IPS-18a (cell line): ENCODE measurements around the gene SLC12A6.

Experiments used
- H3K27ac ChIP-seq: one replicate; pipeline ENCODE4 v1.5.1; 2013; ENCODE audit warnings: low read length
- H3K27me3 ChIP-seq: one replicate; pipeline ENCODE4 v1.6.1; 2013; ENCODE audit warnings: mild to moderate bottlenecking, low read length; ENCODE audit not compliant: control insufficient read depth, insufficient read depth
- H3K36me3 ChIP-seq: one replicate; pipeline ENCODE4 v1.6.1; 2013; ENCODE audit warnings: low read depth, low read length; ENCODE audit not compliant: control insufficient read depth
- H3K4me1 ChIP-seq: one replicate; pipeline ENCODE4 v1.6.1; 2013; ENCODE audit warnings: low read depth, low read length; ENCODE audit not compliant: control insufficient read depth
- H3K4me3 ChIP-seq: one replicate; pipeline ENCODE4 v1.5.1; 2013; ENCODE audit warnings: low read length
- H3K9ac ChIP-seq: one replicate; pipeline ENCODE4 v1.6.1; 2013; ENCODE audit warnings: mild to moderate bottlenecking, low read length, moderate library complexity
- H3K9me3 ChIP-seq: one replicate; pipeline ENCODE4 v1.6.1; 2013; ENCODE audit warnings: low read depth, low read length; ENCODE audit not compliant: control insufficient read depth

SLC12A6 gene

GRCh38 chr15:34366271-34367065 lies 28.9 kb upstream of the SLC12A6 start:
- H3K27ac ChIP-seq = no peak overlapping the region

DNA sequence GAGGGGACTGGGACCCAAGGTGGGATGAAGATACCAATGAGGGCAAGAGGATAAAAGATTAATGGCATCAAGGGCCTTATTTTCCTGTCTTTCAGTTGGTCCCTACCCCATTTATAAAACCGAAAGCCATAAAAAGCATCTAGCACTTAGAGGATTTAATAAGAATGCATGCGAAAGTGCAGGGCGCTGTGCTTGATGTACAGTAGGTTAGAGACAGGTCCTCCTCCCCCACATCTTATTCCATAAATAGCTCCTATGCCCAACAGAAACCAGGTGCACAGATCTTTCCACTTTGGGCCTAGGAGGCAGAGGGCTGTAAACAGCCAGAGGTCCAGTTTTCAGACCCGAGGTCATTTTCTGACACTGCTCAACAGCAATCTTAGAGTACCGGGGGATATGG lies 28.3 kb upstream of the SLC12A6 start:
- Histone ChIP-seq H3K36me3 (peaks cover 16% of the 10 kb centered on the region), H3K9ac (peak overlapping the region; percentile 61), H3K27me3 (no peaks in the 10 kb centered on the region), H3K27ac (no peak overlapping the region), H3K4me1 (peaks cover 7% of the 10 kb centered on the region), H3K4me3 (peak overlapping the region; percentile 63), H3K9me3 (no peaks in the 10 kb centered on the region)

More at GRCh38 chr15:34366271-34367065, 28.9 kb upstream of the SLC12A6 start:
- peak overlapping the region; percentile 63 for H3K4me3 ChIP-seq
- H3K4me1 ChIP-seq = peaks cover 7% of the 10 kb centered on the region
- H3K9ac ChIP-seq = peak overlapping the region; percentile 61
- H3K9me3 ChIP-seq = no peaks in the 10 kb centered on the region
- no peaks in the 10 kb centered on the region for H3K27me3 ChIP-seq
- H3K36me3 ChIP-seq = peaks cover 10% of the 10 kb centered on the region

GRCh38 chr15:34365091-34365825 lies 27.7 kb upstream of the SLC12A6 start:
- peaks cover 18% of the 10 kb centered on the region for H3K36me3 ChIP-seq
- H3K4me3 ChIP-seq = peak overlapping the region; percentile 63
- H3K27me3 ChIP-seq = no peaks in the 10 kb centered on the region
- H3K4me1 ChIP-seq = peaks cover 7% of the 10 kb centered on the region
- no peak overlapping the region for H3K9ac ChIP-seq
- no peak overlapping the region for H3K27ac ChIP-seq
- H3K9me3 ChIP-seq = no peaks in the 10 kb centered on the region

DNA sequence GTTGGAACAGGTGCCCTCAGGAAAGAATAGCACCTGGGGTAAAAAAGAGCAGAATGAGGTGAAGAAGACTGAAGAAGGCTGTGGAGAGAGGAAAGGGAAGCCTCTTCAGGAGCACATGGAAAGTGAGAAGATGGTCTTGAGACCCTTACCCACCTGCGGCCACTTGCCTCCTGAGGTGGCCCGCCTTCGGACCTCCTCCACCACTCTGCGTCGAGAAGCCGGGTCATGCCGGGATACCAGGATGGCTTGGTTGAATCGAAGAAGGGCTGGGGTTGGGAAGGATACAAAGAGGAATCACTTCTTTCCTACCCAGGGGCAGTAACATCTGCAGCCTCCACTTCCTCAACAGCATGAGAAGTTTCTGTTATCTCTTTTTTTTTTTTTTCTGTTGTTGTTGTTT lies 26.5 kb upstream of the SLC12A6 start:
- Histone ChIP-seq H3K4me1 (peaks cover 7% of the 10 kb centered on the region), H3K36me3 (peaks cover 27% of the 10 kb centered on the region)

DNA sequence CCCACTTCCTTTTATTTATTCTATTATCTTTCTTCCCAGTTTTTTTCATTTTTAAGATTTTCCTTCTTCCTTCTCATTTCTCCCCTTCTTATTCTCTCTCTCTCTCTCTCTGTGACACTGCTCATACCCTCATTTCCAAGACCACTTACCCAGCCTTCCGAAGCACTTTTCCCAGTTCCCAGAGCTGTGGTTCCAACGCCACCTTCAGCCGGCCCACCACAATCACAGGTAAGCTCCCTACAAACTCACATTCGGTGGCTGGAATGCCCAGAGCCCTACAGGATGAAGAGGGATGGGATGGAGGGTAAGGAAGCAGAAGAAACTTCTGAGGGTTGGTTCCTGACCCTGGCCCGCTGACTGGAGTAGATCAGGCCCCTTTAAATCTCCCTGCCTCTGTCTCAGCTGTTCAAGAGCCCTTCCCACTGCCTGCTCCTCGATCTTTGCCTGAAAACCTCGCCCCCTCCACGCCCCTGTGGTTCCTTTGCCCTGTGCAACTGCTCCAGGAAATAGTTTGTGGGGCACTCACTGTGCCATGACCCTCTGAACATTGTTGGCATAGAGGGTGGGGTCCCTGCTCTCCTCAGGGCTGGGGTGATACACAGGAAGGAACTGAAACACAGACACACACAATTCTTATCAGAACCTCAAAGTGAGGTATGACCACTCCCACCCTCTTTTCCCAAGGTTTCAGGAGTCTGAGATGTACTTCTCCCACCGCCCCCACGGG lies 24.6 kb upstream of the SLC12A6 start:
- no peak overlapping the region for H3K27ac ChIP-seq
- peaks cover 7% of the 10 kb centered on the region for H3K4me1 ChIP-seq
- peaks cover 32% of the 10 kb centered on the region for H3K36me3 ChIP-seq
- no peak overlapping the region for H3K4me3 ChIP-seq
- no peaks in the 10 kb centered on the region for H3K27me3 ChIP-seq
- H3K9me3 ChIP-seq = no peaks in the 10 kb centered on the region
- no peak overlapping the region for H3K9ac ChIP-seq

More for the DNA sequence above, 26.5 kb upstream of the SLC12A6 start:
- Histone ChIP-seq H3K9me3 (no peaks in the 10 kb centered on the region), H3K27ac (no peak overlapping the region), H3K9ac (no peak overlapping the region), H3K27me3 (no peaks in the 10 kb centered on the region), H3K4me3 (no peak overlapping the region)

GRCh38 chr15:34361278-34361677 lies 23.7 kb upstream of the SLC12A6 start:
- Histone ChIP-seq H3K36me3 (peaks cover 39% of the 10 kb centered on the region), H3K27ac (no peak overlapping the region), H3K9me3 (no peaks in the 10 kb centered on the region), H3K27me3 (no peaks in the 10 kb centered on the region), H3K9ac (no peak overlapping the region), H3K4me3 (no peak overlapping the region), H3K4me1 (peaks cover 7% of the 10 kb centered on the region)

DNA sequence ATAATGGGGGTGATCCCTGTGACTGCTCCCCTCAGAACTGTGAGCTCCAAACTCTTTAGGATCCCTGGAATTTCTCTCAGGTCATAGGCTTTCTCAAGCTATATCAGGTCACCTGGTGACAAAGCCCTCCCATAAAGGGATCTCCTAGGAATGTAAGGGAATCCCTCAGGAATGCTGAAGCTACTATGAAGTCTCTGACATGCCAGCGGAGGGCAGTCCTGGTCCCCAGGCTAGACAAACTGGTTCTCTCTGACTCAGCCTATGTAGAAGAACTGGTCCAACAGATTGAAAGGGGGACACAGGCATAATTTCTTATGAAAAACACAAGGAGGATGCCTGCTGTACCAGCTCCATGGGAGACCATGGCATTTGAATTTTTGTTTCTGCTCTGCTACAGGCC lies 22.7 kb upstream of the SLC12A6 start:
- H3K36me3 ChIP-seq = peaks cover 47% of the 10 kb centered on the region
- no peak overlapping the region for H3K4me3 ChIP-seq
- no peaks in the 10 kb centered on the region for H3K4me1 ChIP-seq
- H3K27ac ChIP-seq = no peak overlapping the region
- H3K9me3 ChIP-seq = no peaks in the 10 kb centered on the region
- H3K9ac ChIP-seq = no peak overlapping the region
- H3K27me3 ChIP-seq = no peaks in the 10 kb centered on the region

- Histone ChIP-seq H3K9me3 (no peaks in the 10 kb centered on the region), H3K9ac (no peak overlapping the region), H3K27ac (no peak overlapping the region), H3K4me3 (no peak overlapping the region), H3K36me3 (peaks cover 54% of the 10 kb centered on the region), H3K4me1 (no peaks in the 10 kb centered on the region), H3K27me3 (no peaks in the 10 kb centered on the region)
Measured at GRCh38 chr15:34359416-34359815, 21.8 kb upstream of the SLC12A6 start.

- Histone ChIP-seq H3K4me3 (no peak overlapping the region), H3K4me1 (no peaks in the 10 kb centered on the region), H3K27me3 (no peaks in the 10 kb centered on the region), H3K27ac (no peak overlapping the region), H3K9me3 (no peaks in the 10 kb centered on the region), H3K36me3 (peaks cover 56% of the 10 kb centered on the region), H3K9ac (no peak overlapping the region)
Measured at GRCh38 chr15:34358948-34359347, 21.4 kb upstream of the SLC12A6 start.

DNA sequence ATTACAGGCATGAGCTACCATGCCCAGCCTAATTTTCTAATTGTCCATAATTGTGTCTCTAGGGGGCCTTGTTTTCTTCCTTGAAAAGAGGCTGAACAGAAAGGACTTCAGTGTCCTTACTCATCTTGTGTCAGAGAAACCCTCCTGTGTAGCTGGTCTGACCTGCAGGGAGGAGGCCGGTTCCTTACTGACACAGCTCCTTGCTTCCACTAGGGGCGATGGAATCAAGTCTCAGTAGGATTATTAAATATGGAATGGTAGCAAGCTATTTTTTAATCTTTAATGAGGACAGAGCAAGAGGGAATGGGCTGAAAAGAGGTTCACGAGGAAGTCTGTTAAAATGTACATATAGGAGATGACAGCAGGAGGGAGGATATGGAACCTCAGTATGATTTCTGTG lies 20.8 kb upstream of the SLC12A6 start:
- no peak overlapping the region for H3K9ac ChIP-seq
- no peaks in the 10 kb centered on the region for H3K9me3 ChIP-seq
- no peaks in the 10 kb centered on the region for H3K27me3 ChIP-seq
- H3K27ac ChIP-seq = no peak overlapping the region
- no peaks in the 10 kb centered on the region for H3K4me1 ChIP-seq
- H3K36me3 ChIP-seq = peaks cover 51% of the 10 kb centered on the region
- no peak overlapping the region for H3K4me3 ChIP-seq

DNA sequence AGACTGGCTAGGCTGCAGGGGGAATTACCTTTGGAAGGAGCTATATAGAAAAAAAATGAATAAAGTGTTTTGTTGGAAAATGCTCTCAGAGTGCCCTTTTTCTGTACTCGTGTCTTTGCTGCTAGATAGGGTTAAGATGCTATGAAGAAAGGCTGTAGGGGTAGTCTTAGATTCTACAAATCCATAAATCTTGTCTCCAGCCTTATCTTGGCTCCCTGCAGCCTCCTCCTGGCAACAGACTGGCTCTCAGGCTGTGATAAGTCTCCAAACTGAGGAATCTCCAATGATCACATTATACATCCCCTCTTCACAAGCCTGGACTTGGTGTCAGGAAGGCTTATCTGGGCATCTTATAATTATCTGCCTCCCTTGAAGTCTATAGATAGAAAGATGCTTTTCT lies 20.1 kb upstream of the SLC12A6 start:
- no peak overlapping the region for H3K9ac ChIP-seq
- no peak overlapping the region for H3K27ac ChIP-seq
- no peaks in the 10 kb centered on the region for H3K27me3 ChIP-seq
- peaks cover 48% of the 10 kb centered on the region for H3K36me3 ChIP-seq
- no peak overlapping the region for H3K4me3 ChIP-seq
- H3K4me1 ChIP-seq = no peaks in the 10 kb centered on the region
- H3K9me3 ChIP-seq = no peaks in the 10 kb centered on the region
